GM13976 (cell line): ENCODE results near the gene ACSL6.

Experiments used
- DNase-seq: peaks from one replicate; pipeline ENCODE4 v3.0.0; 2012; ENCODE audit warnings: low spot score
- in situ Hi-C: fragments of 300-500 bp; cut with MboI; formaldehyde crosslinking; loops from one replicate; pipeline ENCODE4 v1.12.0; 2022; ENCODE audit warnings: low sequenced_read_pairs, mixed read lengths, inconsistent platforms; ENCODE audit not compliant: unreplicated experiment
- TF ChIP-seq, protein P1 (sequence below): IDR thresholded peaks from 2 replicates; pipeline ENCODE4 v1.5.1; 2012; ENCODE audit warnings: borderline replicate concordance, mild to moderate bottlenecking; ENCODE audit not compliant: insufficient read depth; ENCODE audit errors: extremely low read depth, missing control alignments, control extremely low read depth

The ACSL6 gene

DNA sequence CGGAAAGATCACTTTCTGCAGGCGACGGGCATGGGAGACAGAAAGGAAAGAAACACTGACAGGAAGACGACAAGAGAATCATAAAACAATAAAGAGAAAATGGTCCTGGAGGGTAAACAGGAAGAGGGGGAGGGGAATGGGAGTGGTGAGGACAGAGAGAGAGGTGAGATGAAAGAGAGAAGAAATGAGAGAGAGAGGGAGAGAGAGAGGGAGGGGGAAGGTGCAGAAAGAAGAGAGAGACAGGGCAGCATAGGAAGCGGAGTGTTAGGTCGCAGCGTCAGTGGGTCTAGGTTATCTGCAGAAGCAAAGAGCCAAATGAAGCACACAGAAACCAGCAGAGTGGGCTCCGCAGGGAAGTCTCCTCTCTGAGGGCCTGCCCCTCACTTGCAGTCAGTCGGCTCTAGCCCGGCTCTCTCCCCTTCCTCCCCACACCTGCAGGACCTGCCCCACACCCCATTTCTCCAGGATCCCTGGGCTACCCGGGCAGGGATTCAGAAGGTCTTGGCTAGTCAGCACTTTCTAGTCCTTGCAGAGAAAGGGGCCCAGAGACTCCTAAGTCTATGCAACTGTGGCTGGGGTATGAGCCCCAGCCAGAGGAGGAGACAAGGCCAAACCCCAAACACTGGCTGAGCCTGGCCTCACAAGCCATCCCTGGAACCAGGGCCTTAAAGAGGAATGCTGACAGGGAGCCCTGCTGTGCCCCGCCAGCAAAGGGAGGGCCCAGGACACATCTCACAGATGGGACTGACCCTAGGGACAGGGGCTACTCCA is 36.3 kb downstream of the ACSL6 start:
- TF ChIP-seq, protein P1, sequence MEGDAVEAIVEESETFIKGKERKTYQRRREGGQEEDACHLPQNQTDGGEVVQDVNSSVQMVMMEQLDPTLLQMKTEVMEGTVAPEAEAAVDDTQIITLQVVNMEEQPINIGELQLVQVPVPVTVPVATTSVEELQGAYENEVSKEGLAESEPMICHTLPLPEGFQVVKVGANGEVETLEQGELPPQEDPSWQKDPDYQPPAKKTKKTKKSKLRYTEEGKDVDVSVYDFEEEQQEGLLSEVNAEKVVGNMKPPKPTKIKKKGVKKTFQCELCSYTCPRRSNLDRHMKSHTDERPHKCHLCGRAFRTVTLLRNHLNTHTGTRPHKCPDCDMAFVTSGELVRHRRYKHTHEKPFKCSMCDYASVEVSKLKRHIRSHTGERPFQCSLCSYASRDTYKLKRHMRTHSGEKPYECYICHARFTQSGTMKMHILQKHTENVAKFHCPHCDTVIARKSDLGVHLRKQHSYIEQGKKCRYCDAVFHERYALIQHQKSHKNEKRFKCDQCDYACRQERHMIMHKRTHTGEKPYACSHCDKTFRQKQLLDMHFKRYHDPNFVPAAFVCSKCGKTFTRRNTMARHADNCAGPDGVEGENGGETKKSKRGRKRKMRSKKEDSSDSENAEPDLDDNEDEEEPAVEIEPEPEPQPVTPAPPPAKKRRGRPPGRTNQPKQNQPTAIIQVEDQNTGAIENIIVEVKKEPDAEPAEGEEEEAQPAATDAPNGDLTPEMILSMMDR, result no peak
- DNase-seq, result no peak
- in situ Hi-C loops, result no loop called here

DNA sequence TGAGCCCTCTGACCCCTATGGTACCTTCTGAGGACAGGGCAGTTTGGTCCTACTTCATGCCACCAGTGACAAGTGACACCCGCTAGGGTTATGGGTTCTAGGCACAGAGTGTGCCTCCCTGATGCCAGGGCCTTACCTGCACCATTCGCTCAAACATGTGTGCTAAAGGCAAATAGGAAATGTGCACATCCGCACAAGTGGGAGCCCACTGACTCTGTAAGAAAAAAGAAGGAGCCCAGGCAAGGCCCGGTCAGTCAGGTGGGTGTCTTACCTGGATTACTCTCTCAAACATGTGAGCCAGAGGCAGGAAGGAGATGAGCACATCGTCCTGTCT is 36.9 kb downstream of the ACSL6 start:
- in situ Hi-C loops, result no loop called here
- TF ChIP-seq, protein P1, result no peak
- no peak for DNase-seq

DNA sequence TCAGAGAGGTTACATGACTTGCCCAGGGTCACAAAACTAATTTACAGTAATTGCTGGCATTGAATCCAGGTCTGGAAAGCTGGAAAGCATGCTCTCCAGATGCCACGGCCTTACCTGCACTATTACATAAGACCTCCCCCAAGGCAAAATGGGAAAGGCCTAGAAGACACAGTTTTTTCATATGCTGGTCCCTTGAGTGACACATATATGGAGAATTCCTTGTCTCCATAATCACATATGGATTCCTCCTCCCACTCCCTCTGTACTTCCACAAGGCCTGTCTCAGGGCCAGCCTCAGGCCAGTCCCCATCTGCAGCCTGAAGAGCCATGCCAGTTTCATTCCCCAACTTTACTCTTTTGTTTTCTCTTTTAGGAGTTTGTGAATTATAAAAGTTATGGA is 37.4 kb downstream of the ACSL6 start:
- TF ChIP-seq, protein P1, result no peak
- no peak for DNase-seq
- in situ Hi-C loops, result no loop called here

DNA sequence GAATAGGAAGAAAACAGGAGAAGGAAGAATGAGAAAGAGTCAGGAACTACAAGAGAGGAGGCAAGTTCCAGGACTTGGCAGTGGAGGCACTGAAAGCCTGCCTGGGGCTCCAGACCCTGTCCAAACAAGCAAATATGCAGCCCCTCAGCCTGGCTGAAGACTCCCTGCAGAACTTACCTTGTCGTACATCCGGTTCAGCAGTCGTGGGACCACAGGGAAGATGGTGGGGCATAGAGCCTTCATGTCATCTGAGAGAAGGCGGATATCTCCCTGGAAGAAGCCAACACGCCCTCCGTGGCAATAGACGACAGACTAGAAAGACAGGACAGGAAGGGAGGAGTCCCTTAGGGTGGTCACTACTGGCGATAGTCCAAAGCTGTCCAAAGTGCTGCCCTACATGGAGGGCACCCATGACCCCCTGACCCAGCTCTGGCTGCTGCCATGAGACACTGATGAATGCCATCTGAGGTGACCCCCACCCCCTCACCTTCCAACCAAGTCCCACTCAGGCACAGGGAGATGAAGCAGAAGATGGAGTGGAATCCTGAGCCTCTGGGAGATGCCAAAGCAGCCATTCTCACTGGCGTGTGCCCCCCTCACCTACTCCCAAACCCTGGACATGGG is 38.3 kb downstream of the ACSL6 start:
- TF ChIP-seq, protein P1, result no peak
- in situ Hi-C loops, result no loop called here

DNA sequence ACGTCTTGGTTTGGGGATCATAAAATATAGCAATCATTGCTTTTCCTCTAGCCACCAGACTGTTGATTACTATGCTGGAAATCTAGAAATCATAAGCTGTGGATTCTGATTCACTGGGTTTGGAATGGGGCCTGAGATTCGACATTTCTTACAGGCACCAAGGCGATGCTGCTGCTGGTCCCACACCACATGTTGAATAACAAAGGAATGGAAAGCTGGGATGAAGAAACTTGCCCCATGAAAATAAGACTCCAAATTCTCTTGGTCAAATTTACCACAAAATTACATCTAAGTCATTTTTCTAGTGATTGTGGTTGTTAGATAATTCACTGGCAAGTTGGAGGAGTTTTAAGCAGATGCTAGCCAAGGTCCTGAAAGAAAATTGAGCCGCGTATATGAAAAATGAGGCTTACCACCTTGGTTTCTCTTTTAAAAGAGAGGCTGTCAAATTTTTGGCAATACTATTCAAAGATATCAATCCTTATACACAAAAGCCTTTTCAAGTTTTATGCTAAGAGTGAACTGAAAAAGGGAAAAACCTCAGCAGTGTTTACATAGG is 43.0 kb downstream of the ACSL6 start:
- TF ChIP-seq, protein P1, result no peak
- in situ Hi-C loops, result no loop called here
- DNase-seq, result no peak

More for the DNA sequence above, 38.3 kb downstream of the ACSL6 start:
- DNase-seq, result no peak

DNA sequence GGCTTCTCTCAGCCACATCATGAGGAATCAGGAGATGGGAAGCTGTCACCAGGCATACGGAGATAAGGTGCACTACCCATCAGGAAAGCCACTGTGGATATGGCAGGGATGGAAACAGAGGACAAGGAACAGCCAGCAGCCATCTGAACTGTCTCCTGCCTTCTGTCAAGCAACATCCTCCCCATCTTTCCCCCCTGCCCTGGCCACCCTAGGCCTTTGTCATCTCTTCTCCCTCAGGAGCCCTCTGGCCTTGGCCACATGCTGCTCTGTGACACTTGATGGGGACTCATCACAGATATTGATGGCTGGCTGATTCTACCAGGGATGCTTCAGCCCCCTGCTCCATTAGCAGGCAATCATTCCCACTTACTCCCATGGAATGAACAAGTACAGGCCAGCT is 44.9 kb downstream of the ACSL6 start:
- DNase-seq, result no peak
- in situ Hi-C loops, result no loop called here
- TF ChIP-seq, protein P1, result no peak
